ENCODE measurements around the gene OR2AG1.

OR2AG1 gene

GRCh38 chr11:6824136-6824823 is 41.5 kb downstream of the OR2AG1 start:
- Mint-ChIP-seq H3K4me3 (no peak overlapping the region), H3K36me3 (no peaks in the 10 kb centered on the region), H3K27me3 (peaks cover 24% of the 10 kb centered on the region), H3K9me3 (ENCODE audit: low read depth) (peaks cover 5% of the 10 kb centered on the region), H3K4me1 (ENCODE audit: low read depth) (no peaks in the 10 kb centered on the region), H3K27ac (no peak overlapping the region)

GRCh38 chr11:6825231-6825744 is 42.5 kb downstream of the OR2AG1 start:
- Mint-ChIP-seq H3K27me3 (peaks cover 21% of the 10 kb centered on the region), H3K36me3 (no peaks in the 10 kb centered on the region), H3K9me3 (ENCODE audit: low read depth) (peaks cover under 1% of the 10 kb centered on the region), H3K4me1 (ENCODE audit: low read depth) (no peaks in the 10 kb centered on the region), H3K4me3 (no peak overlapping the region), H3K27ac (no peak overlapping the region)

DNA sequence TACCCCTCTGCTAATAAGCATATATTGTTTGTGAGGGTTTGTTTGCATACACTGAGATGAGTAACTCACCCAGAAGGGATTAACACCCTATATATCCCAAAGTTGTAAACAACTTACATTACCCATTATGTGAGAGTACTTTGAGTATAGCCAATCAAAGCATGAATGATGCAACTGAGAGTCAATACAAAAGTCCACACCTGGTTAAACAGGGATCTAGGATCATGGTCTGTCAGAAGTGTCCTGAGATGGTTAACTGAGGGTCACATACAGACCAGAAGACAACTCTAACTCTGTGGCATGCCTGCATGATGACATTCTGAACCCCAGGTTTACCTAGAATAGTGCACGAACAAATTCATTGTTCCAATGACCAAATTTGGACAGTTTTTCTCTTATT is 45.3 kb downstream of the OR2AG1 start:
- H3K4me1 Mint-ChIP-seq (ENCODE audit: low read depth), result no peaks in the 10 kb centered on the region
- no peaks in the 10 kb centered on the region for H3K9me3 Mint-ChIP-seq (ENCODE audit: low read depth)
- H3K4me3 Mint-ChIP-seq, result no peak overlapping the region
- H3K36me3 Mint-ChIP-seq, result no peaks in the 10 kb centered on the region
- H3K27me3 Mint-ChIP-seq, result peaks cover 17% of the 10 kb centered on the region
- no peak overlapping the region for H3K27ac Mint-ChIP-seq

- peaks cover 13% of the 10 kb centered on the region for H3K27me3 Mint-ChIP-seq
- H3K27ac Mint-ChIP-seq, result no peak overlapping the region
- H3K4me3 Mint-ChIP-seq, result no peak overlapping the region
- no peaks in the 10 kb centered on the region for H3K9me3 Mint-ChIP-seq (ENCODE audit: low read depth)
- H3K36me3 Mint-ChIP-seq, result no peaks in the 10 kb centered on the region
- H3K4me1 Mint-ChIP-seq (ENCODE audit: low read depth), result no peaks in the 10 kb centered on the region
Observed at GRCh38 chr11:6833356-6833755, 50.5 kb downstream of the OR2AG1 start.

- no peak overlapping the region for H3K4me3 Mint-ChIP-seq
- H3K36me3 Mint-ChIP-seq, result no peaks in the 10 kb centered on the region
- H3K9me3 Mint-ChIP-seq (ENCODE audit: low read depth), result no peaks in the 10 kb centered on the region
- no peaks in the 10 kb centered on the region for H3K4me1 Mint-ChIP-seq (ENCODE audit: low read depth)
- H3K27me3 Mint-ChIP-seq, result peaks cover 10% of the 10 kb centered on the region
- no peak overlapping the region for H3K27ac Mint-ChIP-seq
Observed at GRCh38 chr11:6834021-6834420, 51.2 kb downstream of the OR2AG1 start.
